IPS-18a (cell line): Measurements from ENCODE around the gene PUM1.

Experiments used
- H3K27ac ChIP-seq: one replicate; pipeline ENCODE4 v1.5.1; 2013; ENCODE audit warnings: low read length
- H3K27me3 ChIP-seq: one replicate; pipeline ENCODE4 v1.6.1; 2013; ENCODE audit warnings: mild to moderate bottlenecking, low read length; ENCODE audit not compliant: control insufficient read depth, insufficient read depth
- H3K36me3 ChIP-seq: one replicate; pipeline ENCODE4 v1.6.1; 2013; ENCODE audit warnings: low read depth, low read length; ENCODE audit not compliant: control insufficient read depth
- H3K4me1 ChIP-seq: one replicate; pipeline ENCODE4 v1.6.1; 2013; ENCODE audit warnings: low read depth, low read length; ENCODE audit not compliant: control insufficient read depth
- H3K4me3 ChIP-seq: one replicate; pipeline ENCODE4 v1.5.1; 2013; ENCODE audit warnings: low read length
- H3K9ac ChIP-seq: one replicate; pipeline ENCODE4 v1.6.1; 2013; ENCODE audit warnings: mild to moderate bottlenecking, low read length, moderate library complexity
- H3K9me3 ChIP-seq: one replicate; pipeline ENCODE4 v1.6.1; 2013; ENCODE audit warnings: low read depth, low read length; ENCODE audit not compliant: control insufficient read depth

Gene PUM1

GRCh38 chr1:30899577-30900389 lies 165.7 kb downstream of the PUM1 start:
- no peak overlapping the region for H3K9ac ChIP-seq
- no peaks in the 10 kb centered on the region for H3K9me3 ChIP-seq
- no peak overlapping the region for H3K27ac ChIP-seq
- peaks cover 12% of the 10 kb centered on the region for H3K4me1 ChIP-seq
- H3K4me3 ChIP-seq = no peak overlapping the region
- no peaks in the 10 kb centered on the region for H3K27me3 ChIP-seq
- no peaks in the 10 kb centered on the region for H3K36me3 ChIP-seq

DNA sequence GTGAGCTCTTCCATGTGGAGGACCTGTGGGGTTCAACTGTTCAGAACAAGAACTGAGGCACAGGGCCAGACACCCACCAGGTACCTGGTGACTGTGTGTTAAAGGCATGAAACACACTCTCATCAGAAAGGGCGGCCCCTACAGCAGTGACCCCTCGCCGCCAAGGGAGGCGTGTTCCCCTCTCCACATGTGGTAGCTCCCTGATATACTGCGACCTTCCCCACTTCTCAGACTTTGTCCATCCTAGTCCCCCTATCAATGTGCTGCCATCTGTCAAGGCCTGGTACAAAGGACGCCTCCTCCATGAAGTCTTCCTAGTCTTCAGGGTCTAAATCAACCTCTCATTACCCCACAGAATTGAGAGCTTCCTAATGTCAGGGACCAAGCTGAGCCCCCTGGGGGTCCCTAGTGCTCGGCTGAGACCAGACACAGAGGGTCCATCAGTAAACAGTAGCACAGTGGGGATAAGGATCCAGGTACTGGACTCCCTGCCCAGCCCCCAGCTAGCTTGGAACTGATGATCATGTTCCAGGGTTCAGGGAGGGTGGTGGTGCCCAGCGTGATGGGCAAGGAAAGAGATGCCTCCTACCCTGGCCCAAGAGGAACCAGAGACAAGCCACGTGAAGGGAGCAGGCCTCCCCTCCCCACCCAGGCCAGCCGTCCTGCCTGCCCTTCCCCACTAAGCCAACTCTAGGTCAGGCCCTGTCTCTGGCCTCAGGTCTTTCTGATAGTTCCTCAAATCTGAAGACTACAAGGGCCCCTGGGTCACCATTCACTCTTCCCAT lies 167.3 kb downstream of the PUM1 start:
- Histone ChIP-seq H3K9ac (no peak overlapping the region), H3K4me3 (no peak overlapping the region), H3K36me3 (no peaks in the 10 kb centered on the region)

DNA sequence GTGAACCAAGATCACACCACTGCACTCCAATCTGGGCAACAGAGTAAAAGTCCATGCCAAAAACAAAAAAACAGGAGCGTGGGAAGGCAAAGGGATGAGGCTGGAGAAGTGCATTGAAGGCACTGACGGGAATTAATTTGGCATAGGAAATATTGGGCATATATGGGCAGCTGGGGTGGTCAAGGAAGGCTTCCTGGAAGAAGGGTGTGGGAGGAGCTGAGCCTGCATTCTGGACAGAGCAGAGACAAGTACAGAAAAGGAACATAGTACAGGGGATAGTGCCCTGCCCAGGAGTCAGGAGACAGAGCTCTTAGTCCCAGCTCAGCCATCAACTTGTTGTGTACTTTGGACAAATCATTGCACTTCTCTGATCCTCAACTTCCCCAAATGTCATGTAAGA lies 168.6 kb downstream of the PUM1 start:
- H3K9me3 ChIP-seq = no peaks in the 10 kb centered on the region
- H3K27me3 ChIP-seq = no peaks in the 10 kb centered on the region
- H3K27ac ChIP-seq = no peak overlapping the region
- no peak overlapping the region for H3K4me3 ChIP-seq
- H3K36me3 ChIP-seq = no peaks in the 10 kb centered on the region
- no peak overlapping the region for H3K9ac ChIP-seq
- peaks cover 7% of the 10 kb centered on the region for H3K4me1 ChIP-seq

More for the DNA sequence above, 167.3 kb downstream of the PUM1 start:
- Histone ChIP-seq H3K4me1 (peaks cover 7% of the 10 kb centered on the region), H3K27ac (no peak overlapping the region), H3K9me3 (no peaks in the 10 kb centered on the region), H3K27me3 (no peaks in the 10 kb centered on the region)

GRCh38 chr1:30895944-30896660 lies 169.4 kb downstream of the PUM1 start:
- Histone ChIP-seq H3K9me3 (no peaks in the 10 kb centered on the region), H3K27ac (no peak overlapping the region), H3K9ac (peak overlapping the region; percentile 1), H3K27me3 (no peaks in the 10 kb centered on the region), H3K4me1 (peaks cover 7% of the 10 kb centered on the region), H3K36me3 (no peaks in the 10 kb centered on the region), H3K4me3 (no peak overlapping the region)

DNA sequence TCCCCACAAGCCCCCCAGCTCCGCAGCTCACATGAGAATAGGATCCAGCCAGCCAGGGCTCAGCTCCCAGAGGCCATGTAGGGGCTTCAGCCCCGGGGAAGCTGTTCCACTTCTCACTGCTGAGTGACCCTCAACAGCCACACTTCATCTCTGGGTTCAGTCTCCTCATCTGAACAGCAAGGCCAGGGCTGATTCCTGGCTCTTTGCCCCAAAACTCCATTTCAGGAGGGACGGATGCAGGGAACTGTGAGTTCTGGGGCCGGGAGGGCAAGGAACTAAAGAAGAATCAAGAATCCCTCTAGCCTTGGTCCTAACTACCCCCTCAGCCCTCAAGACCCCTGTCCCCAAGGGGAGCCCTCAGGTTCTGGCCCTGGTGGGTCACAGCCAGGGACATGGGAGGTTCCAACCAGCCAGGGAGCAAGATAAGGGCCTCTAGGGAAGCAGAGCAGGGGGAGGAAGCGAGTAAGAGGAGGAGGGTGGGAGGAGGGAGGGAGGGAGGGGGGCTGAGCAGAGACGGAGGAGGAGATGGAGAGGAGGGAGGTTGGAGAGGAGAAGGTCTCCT lies 170.1 kb downstream of the PUM1 start:
- H3K9ac ChIP-seq = no peak overlapping the region
- no peaks in the 10 kb centered on the region for H3K9me3 ChIP-seq
- no peaks in the 10 kb centered on the region for H3K36me3 ChIP-seq
- no peak overlapping the region for H3K27ac ChIP-seq
- H3K27me3 ChIP-seq = no peaks in the 10 kb centered on the region
- H3K4me3 ChIP-seq = no peak overlapping the region
- peaks cover 7% of the 10 kb centered on the region for H3K4me1 ChIP-seq

- Histone ChIP-seq H3K27ac (no peak overlapping the region), H3K4me3 (no peak overlapping the region), H3K27me3 (no peaks in the 10 kb centered on the region), H3K9me3 (no peaks in the 10 kb centered on the region), H3K4me1 (peaks cover 7% of the 10 kb centered on the region), H3K9ac (no peak overlapping the region), H3K36me3 (no peaks in the 10 kb centered on the region)
Observed at GRCh38 chr1:30894508-30894973, 171.0 kb downstream of the PUM1 start.

GRCh38 chr1:30893776-30894507 lies 171.6 kb downstream of the PUM1 start:
- no peaks in the 10 kb centered on the region for H3K36me3 ChIP-seq
- no peaks in the 10 kb centered on the region for H3K27me3 ChIP-seq
- peaks cover 7% of the 10 kb centered on the region for H3K4me1 ChIP-seq
- no peak overlapping the region for H3K4me3 ChIP-seq
- no peak overlapping the region for H3K27ac ChIP-seq
- no peaks in the 10 kb centered on the region for H3K9me3 ChIP-seq
- H3K9ac ChIP-seq = no peak overlapping the region

- H3K36me3 ChIP-seq = no peaks in the 10 kb centered on the region
- no peaks in the 10 kb centered on the region for H3K9me3 ChIP-seq
- H3K27me3 ChIP-seq = no peaks in the 10 kb centered on the region
- H3K4me3 ChIP-seq = no peak overlapping the region
- no peak overlapping the region for H3K27ac ChIP-seq
- H3K9ac ChIP-seq = no peak overlapping the region
- peaks cover 7% of the 10 kb centered on the region for H3K4me1 ChIP-seq
Observed at GRCh38 chr1:30892671-30893073, 172.8 kb downstream of the PUM1 start.

DNA sequence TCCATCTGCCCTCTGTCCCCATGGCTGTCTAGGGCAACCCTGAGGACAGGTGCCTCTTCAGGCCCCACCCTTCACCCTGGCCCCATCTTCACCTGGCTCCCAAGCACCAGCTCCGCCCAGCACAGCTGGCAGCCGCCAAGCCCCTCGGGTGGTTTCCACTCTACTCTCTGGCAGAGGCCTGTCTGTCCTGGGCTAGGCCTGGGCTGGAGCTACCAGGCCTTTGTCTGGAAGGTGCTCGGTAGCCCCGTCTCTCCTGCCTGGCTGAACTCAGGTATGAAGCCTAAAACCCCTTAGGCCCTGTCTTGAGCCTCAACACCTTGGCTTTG lies 174.3 kb downstream of the PUM1 start:
- Histone ChIP-seq H3K9me3 (no peaks in the 10 kb centered on the region), H3K27me3 (no peaks in the 10 kb centered on the region), H3K9ac (no peak overlapping the region), H3K36me3 (no peaks in the 10 kb centered on the region), H3K27ac (no peak overlapping the region), H3K4me3 (no peak overlapping the region), H3K4me1 (peaks cover 4% of the 10 kb centered on the region)

DNA sequence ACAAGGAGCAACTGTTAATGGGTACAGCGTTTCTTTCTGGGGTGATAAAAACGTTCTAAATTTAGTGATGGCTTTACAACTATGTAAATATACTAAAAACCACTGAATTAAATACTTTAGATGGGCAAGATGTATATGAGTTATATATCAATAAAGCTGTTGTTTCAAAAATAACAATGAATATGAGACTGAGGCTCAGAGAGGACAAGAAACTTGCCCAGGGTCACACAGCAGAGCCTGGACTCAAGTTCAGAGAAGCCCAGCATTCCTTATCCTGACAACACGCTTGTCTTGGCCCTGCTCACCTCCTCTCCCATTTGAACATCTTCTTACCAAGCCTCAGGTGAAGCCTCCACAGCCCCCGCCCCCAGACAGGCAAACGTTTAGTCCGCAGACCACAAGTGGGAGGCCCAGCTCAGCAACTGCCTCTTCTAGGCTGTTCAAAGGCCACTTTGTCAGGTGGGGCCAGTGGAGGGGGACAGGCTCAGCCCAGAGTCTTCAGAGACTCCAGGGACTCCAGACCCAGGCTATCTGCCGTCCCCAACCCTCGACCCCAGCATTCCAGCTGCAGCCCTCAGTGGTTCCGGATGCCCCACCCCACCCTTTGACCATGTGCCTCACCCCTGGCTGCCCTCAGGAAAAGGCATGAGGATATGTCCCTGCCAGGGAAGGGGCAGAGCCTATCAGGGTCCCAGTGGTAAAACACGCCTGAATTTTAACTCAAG lies 174.9 kb downstream of the PUM1 start:
- Histone ChIP-seq H3K9ac (no peak overlapping the region), H3K4me1 (no peaks in the 10 kb centered on the region), H3K4me3 (no peak overlapping the region)

More for the DNA sequence above, 174.9 kb downstream of the PUM1 start:
- no peaks in the 10 kb centered on the region for H3K36me3 ChIP-seq
- H3K27ac ChIP-seq = no peak overlapping the region
- H3K9me3 ChIP-seq = no peaks in the 10 kb centered on the region
- H3K27me3 ChIP-seq = no peaks in the 10 kb centered on the region
